GM19372 (cell line): ENCODE data around the gene OR8G1.
"Not testable (repeated sequence)": the region's sequence is repeated elsewhere in the genome, so short reads cannot be mapped to it uniquely, and the experiment has no call there.

ENCODE experiments used
- ATAC-seq: cut with Tn5 transposase; IDR thresholded peaks from one replicate; pipeline ENCODE4 v1.9.1; 2021; ENCODE audit warnings: mild to moderate bottlenecking, low read depth, moderate library complexity; ENCODE audit not compliant: unreplicated experiment

The OR8G1 gene

DNA sequence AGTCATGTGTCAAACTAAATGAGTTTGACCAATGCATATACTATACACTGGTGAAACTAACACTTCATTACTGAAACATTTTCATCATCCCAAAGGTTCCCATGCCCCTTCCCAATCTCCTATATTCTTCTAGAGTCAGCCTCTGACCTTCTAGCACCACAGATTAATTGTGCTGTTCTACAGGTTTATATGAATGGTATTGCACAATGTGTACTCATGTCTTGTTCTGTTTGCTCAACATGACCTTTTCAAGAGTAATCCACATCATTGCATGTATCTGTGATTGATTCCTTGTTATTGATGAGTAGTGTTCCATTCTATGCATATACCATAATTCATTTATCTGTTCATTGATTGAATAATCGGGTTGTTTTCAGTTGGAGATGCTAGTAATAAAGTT lies 7.5 kb upstream of the OR8G1 start:
- ATAC-seq, result no peak

DNA sequence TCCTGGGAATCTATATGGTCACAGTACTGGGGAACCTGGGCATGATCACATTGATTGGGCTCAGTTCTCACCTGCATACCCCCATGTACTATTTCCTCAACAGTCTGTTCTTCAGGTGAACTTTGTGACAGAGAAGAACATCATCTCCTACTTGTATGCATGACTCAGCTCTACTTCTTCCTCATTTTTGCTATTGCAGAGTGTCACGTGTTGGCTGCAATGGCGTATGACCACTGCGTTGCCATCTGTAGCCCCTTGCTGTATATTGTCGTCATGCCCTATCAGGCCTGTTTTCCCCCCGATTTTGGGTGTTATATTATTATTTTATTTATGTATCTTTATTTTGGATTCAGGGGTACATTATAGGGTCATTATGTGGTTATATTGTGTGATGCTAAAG lies 2.4 kb upstream of the OR8G1 start:
- ATAC-seq, result no peak

DNA sequence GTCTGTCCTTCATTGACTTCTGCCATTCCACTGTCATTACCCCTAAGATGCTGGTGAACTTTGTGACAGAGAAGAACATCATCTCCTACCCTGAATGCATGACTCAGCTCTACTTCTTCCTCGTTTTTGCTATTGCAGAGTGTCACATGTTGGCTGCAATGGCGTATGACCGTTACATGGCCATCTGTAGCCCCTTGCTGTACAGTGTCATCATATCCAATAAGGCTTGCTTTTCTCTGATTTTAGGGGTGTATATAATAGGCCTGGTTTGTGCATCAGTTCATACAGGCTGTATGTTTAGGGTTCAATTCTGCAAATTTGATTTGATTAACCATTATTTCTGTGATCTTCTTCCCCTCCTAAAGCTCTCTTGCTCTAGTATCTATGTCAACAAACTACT lies 9.0 kb downstream of the OR8G1 start:
- not testable (repeated sequence) for ATAC-seq

DNA sequence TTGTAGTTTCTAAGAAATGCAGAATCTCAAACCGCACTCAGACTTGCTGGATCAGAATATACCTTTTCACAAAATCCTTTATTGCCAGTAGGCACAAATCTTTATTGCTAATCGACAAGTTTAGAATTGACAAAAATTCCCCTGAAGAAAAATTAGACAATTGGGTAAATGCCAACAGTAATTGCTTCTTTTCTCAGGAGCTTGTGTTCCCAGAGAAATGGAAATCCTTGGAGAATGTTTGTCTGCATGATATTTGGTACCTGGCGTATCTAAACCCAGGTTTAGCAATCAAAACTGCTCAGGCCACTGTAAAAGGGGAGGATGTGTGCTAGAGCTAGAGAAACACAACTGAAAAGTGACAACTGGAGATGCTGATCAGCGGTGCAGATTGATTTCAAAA lies 15.2 kb downstream of the OR8G1 start, which contains the start of gene OR8G5:
Gene OR8G5 (plus strand): TSS at position 301 of the 400 bp plus-strand sequence. CDS start 8,556 bp downstream, outside the sequence.
- ATAC-seq, result no peak

DNA sequence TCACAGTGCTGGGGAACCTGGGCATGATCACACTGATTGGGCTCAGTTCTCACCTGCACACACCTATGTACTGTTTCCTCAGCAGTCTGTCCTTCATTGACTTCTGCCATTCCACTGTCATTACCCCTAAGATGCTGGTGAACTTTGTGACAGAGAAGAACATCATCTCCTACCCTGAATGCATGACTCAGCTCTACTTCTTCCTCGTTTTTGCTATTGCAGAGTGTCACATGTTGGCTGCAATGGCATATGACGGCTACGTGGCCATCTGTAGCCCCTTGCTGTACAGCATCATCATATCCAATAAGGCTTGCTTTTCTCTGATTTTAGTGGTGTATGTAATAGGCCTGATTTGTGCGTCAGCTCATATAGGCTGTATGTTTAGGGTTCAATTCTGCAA lies 24.1 kb downstream of the OR8G1 start:
- not testable (repeated sequence) for ATAC-seq

DNA sequence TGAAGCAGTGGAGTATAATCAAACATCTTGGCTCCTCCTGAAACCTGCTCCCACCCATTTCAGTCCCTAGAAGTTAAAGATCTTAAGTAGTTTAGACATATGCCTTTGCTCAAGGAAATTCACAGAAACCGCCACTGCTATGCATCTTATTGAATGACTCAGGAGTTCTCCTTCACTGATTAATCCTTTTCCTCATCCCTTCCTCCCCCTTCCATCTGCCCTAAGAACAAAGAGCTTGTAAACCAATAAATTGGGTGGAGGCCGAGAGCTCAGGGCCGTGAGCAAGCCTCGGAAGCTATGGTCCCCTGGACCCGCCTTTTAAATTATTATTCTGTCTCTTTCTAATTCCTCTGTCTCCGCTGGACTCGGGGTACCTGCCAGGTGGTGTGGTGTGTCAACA lies 30.0 kb downstream of the OR8G1 start:
- ATAC-seq, result not testable (repeated sequence)

DNA sequence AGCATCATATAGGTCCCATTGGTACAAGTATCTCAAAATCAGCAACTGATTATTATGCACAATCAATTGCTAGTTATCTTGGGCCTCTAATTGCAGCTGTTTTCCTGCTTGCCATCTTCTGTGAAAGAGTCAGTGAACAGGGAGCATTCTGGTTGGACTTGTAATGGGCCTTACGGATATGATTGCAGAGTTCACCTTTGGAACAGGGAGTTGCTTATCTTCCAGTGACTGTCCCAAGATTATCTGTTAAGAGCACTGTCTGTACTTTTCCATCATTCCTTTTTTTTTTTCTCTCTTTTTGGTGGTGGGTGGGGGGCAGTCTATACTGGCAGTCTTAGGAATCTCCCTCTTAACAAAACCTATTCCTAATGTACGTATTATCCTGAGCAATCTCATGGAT lies 33.1 kb downstream of the OR8G1 start:
- no peak for ATAC-seq

DNA sequence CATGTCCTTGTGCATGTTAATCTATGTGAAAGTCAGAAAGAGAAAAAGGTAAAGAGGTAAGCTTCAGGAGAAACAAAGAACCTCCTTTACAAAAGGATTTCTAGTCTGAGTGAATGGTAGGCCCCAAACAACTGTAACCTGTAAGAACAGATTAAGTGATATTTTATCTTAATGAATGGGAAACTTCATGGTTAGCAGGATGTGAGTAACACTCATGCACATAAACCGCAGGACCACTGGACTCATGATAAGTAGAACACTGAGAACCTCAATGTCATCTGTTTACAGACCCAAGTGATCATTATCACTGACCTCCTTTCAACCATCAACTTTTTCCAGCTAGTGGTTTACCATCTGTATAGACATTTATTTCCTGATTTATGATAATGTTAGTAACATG lies 35.2 kb downstream of the OR8G1 start:
- no peak for ATAC-seq

DNA sequence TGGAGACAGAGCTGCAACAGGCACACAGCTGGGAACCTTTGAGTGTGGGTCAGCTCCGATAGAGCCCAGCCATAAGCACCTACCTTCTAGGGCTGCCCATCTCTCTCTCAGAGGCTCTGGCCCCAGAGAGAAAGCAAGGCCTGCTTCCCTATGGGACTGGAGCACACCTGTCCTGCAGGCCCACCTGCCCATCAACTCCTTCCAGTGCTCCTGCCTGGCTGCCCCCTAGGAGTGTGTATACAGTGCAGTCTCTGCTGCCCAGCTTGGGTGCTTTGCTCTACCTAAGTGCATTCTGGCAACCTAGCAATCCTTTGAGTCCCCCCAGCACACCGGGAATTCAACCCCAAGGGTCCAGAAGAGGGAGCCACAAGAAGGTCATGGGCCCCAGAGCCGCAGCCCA lies 36.3 kb downstream of the OR8G1 start:
- ATAC-seq, result no peak

DNA sequence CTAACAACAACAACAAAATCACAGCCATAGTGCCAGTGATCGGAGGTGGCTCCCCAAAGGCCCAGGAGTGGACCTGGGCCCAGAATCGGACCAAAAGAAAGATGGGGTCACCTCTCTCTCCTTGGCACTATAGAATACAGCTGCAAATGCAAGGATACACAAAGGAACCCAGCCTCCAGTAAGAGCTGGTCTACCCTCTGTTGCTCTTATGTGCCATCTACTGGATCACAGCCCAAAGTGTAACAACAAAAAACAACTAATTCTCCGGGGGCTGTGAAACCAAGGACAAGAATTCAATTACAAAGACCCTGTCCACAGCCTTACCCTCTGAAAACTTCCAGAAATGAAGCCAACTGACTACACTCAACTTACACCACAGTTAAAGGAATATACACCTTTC lies 36.9 kb downstream of the OR8G1 start:
- no peak for ATAC-seq

DNA sequence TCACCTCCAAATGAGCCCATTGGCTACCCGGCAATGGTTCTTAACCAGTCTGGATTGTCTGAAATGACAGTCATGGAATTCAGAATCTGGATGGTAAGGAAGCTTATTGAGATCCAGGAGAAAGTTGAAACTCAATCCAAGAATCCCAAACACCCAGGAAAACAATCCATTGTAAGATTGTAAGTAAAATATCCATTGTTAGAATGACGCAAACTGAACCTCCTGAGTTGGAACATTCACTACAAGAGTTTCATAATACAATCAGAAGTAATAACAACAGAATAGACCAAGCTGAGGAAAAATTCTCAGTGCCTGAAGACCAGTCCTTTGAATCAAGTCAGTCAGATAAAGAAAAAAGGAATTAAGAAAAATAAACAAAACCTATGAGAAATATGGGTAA lies 37.4 kb downstream of the OR8G1 start:
- ATAC-seq, result no peak

DNA sequence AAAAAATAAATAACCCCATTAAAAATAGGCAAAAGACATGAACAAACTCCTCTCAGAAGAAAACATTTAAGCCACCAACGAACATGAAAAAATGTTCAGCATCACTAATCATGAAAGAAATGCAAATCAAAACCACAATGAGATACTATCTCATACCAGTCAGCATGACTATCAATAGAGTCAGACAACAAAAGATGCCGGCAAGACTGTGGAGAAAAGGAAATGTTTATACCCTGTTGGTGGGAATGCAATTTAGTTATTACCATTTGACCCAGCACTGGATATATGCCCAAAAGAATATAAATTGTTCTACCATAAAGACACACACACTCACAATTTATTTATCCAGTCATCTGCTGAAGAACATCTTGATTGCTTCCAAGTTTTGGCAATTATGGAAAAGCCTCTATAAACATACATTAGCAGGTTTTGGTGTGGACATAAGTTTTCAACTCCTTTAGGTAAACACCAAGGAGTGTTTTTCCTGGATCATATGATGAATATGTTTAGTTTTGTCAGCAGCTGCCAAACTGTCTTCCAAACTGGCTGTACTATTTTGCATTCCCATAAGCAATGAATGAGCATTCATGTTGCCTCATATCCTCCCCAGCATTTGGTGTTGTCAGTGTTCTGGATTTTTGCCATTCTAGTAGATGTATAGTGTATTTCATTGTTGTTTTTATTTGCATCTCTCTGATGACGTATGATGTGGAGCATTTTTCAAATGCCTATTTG lies 44.9 kb downstream of the OR8G1 start:
- no peak for ATAC-seq

DNA sequence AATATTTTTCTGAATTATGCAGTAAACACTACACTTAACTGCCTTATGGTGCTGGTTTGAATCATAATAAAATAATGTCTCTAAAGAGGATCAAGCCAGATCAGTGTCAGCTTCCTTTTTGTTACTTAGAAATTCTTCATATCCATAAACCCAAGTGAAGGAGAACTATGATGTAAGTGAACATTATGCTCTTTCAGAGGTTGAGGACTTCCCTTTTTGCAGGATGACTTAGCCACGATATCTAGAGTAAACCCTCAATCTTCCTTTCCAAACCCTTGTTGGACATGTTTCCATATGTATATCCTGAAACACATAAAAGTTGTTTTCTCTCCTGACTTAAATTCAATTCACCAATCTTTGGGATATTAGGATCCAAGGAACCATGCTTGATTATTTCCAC lies 53.8 kb downstream of the OR8G1 start:
- ATAC-seq, result no peak

DNA sequence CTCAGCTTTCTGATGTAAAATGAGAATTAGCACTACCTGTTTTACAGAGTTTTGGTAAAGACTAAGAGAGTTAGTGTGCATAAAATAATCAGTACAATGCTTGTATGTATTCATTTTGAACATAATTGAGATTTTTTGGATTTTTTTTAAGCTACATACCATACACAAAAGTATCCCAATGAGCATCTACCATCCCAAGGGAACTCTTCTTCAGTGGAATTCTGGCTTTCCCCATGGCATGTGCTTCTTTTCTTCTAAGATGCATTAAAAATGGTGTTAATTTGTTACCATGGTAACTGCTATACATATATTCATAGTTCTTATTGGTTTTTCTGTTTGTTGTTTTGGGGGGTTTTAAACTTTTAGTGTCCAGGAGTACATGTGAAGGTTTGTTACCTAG lies 55.1 kb downstream of the OR8G1 start:
- ATAC-seq, result no peak

DNA sequence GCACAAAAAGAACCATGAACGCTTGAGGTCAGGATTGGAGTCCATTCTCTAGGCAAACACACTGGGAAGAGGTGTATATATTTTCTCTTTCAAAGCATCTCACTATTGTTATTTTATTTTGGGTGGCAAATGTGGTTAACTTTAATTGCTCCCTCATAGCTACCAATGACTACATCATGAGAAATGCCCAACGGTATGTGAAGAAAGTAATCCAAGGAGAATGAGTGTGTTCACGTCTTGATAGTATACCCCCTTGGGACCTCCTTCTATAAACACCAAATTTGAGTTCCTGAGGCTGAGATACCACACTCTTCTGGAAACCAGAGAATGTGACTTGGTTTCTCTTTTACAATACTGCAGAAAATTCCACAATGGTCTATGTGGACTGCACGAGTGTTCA lies 57.0 kb downstream of the OR8G1 start:
- no peak for ATAC-seq

DNA sequence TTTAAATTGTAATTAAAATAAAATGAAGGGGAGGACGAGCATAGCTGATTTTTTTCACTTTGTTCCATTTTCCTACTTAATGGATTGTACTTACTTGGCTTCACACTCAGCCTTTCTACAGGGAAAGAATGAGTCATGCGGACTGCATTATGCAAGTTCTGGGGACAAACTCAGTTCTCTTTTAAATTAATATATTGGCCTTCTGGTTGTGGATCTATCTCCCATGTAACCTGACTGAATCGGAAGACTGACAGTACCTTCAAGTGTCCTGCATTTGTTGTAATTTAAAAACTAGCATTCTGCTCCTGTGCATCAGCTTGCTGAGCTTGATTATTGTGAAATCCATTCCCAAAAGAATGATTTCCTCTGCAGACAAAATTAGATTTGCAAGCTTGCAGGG lies 60.7 kb downstream of the OR8G1 start:
- ATAC-seq, result no peak

DNA sequence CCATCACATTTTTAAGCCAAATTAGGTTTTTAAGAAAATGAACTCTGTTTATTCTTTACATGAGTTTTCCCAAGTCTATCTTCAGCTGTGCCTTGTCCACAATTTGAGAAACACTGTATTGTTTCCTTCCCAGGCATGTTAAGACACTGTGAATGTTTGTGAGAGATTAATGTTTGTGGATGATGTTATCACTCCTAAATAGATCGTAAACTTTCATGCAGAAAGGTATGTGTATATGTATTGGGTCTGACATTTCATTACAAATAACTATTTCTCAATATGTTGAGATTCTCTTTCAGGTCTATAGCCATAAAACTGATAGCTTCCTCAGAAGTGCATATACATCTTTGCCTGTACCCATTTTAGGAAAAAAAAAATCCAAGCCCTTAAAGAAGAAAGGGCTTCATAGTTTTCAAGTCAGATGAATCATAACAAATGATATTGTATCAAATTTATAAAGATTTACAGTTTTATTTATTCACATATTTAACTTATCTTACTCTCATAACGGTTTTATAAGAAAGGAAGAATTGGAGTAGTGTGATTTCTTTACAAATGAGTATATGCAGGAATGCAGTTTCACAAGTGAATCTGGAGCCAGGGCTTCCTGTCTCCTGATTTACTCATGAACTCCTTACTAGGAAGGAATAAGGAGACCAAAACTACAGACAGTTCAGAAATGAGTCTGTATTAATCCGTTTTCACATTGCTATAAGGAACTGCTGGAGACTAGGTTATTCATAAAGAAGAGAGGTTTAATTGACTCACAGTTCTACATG lies 61.6 kb downstream of the OR8G1 start:
- ATAC-seq, result no peak
